ENCODE results near the gene ZSCAN22. TPM values are rescaled to one million over a fixed set of nuclear protein-coding genes. Genes with fewer than 3 reads are reported as not detected.

The ZSCAN22 gene
- total RNA-seq, 5 donors from 2014 or later (not counting 1 experiment from before 2014, with no cell fraction given), result 1.9 to 6.9 (median 6.2) TPM

DNA sequence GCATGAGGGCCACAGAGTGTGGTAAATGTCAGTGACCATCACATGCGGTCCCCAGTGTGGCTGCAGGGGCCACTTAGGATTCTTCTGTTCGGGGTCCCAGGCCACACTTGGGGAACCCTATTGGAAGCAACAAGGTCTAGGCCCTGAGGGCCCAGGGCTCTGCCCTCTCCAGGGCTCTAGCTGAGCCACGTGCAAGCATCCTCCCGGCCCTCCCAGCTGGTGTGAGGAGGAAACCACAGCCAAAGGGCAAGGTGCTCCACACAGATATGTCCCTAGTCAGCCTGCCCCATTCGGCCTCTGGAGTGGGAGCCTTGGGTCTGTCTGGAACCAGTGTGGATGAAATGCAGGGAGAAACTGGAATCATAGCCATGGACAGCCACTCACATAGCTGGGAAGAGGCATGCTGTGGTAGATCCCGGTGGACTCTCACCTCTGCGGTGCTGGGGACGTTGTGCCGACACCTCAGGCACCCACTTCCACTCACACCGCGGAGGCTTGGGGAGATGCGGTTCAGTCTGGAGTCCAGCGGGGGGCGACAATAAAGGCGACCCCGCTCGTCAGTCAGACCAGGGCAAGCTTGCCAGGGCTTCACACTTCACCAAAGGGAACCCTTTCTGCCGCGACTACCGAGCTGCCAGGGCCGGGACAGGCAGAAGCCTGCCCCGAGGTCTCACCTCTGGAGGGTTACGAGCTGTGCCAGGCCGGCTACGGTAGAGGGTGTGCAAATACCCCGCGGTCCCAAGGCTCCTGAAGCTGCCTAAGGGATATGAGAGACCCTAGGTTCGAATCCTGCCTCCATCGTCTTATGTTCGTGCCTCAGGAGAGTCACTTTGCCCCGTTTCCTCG lies 40.0 kb downstream of the ZSCAN22 start:
- WGBS (ENCODE audit: insufficient coverage), result 90% methylated on average over 23 of the region's 32 CpGs
- ChIA-PET CTCF (no interaction called here), POLR2A (no interaction called here)
- H3K36me3 Mint-ChIP-seq, result no peaks in the 10 kb centered on the region
- no peak overlapping the region for H3K4me3 Mint-ChIP-seq
- Histone ChIP-seq H3K27me3 (replicated peaks in 1 of 2; ENCODE audit: control insufficient read depth in 2 of 2, extremely low read depth in 1 of 2, insufficient read depth in 2 of 2, low read length in 1 of 2) (peaks cover 0 to 3% of the 10 kb centered on the region in 2 experiments), H3K4me3 (ENCODE audit: control insufficient read depth in 1 of 2, extremely low read depth in 1 of 2, low read length in 1 of 2) (no peak overlapping the region), H3K27ac (ENCODE audit: low read length) (no peak overlapping the region), H3K9me3 (no peaks in the 10 kb centered on the region), H3K4me1 (ENCODE audit: control insufficient read depth in 1 of 2, extremely low read depth in 1 of 2, insufficient read depth in 2 of 2, low read length in 2 of 2) (peaks cover 0 to 18% of the 10 kb centered on the region in 2 experiments), H3K36me3 (ENCODE audit: control insufficient read depth in 2 of 2, extremely low read depth in 1 of 2, insufficient read depth in 1 of 2, low read length in 1 of 2) (no peaks in the 10 kb centered on the region)
- H3K27ac Mint-ChIP-seq, result no peak overlapping the region
- H3K27me3 Mint-ChIP-seq, result no peaks in the 10 kb centered on the region
- H3K4me1 Mint-ChIP-seq, result peaks cover 8 to 9% (median 9%) of the 10 kb centered on the region in 3 donors
- H3K9me3 Mint-ChIP-seq, result no peaks in the 10 kb centered on the region
- no peak for ATAC-seq (replicated peaks in 1 of 4)
- DNase-seq, result no peak

DNA sequence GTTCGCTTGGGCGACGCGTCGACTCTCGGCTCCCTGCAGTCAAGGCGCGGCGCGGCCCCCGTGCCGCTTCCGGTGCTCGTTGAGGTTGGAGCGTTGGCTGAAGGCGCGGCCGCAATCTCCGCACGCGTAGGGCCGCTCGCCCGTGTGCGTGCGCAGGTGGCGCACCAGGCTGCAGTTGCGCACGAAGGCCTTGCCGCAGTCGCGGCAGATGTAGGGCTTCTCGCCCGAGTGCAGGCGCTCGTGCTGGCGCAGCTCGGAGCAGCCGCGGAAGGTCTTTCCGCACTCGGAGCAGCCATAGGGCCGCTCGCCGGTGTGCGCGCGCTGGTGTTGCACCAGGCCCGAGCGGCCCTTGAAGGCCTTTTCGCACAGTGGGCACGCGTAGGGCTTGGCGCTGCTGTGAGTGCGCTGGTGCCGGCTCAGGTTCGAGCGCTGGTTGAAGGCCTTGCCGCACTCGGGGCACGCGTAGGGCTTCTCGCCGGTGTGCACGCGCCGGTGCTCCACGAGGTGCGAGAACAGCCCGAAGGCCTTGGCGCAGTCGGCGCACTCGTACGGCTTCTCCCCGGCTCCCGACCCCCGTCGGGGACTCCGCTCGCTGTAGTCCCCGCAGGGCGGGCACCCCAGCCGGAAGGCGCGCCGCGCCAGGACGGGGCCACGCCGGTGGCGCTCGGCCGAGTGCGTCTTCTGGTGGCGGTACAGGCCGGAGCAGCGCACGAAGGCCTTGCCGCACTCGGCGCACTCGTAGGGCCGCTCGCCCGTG lies 41.1 kb downstream of the ZSCAN22 start:
- Histone ChIP-seq H3K27me3 (replicated peaks in 1 of 2; ENCODE audit: control insufficient read depth in 2 of 2, extremely low read depth in 1 of 2, insufficient read depth in 2 of 2, low read length in 1 of 2) (no peaks in the 10 kb centered on the region), H3K4me1 (ENCODE audit: control insufficient read depth in 1 of 2, extremely low read depth in 1 of 2, insufficient read depth in 2 of 2, low read length in 2 of 2) (peaks cover 0 to 11% of the 10 kb centered on the region in 2 experiments), H3K27ac (ENCODE audit: low read length) (no peak overlapping the region), H3K9me3 (no peaks in the 10 kb centered on the region), H3K36me3 (ENCODE audit: control insufficient read depth in 2 of 2, extremely low read depth in 1 of 2, insufficient read depth in 1 of 2, low read length in 1 of 2) (no peaks in the 10 kb centered on the region), H3K4me3 (ENCODE audit: control insufficient read depth in 1 of 2, extremely low read depth in 1 of 2, low read length in 1 of 2) (no peak overlapping the region)
- DNase-seq (no peak), ATAC-seq (replicated peaks in 1 of 4) (no peak)
- H3K4me3 Mint-ChIP-seq, result no peak overlapping the region
- ChIA-PET POLR2A (no interaction called here), CTCF (no interaction called here)
- H3K27me3 Mint-ChIP-seq, result no peaks in the 10 kb centered on the region
- WGBS (ENCODE audit: insufficient coverage), result 98% methylated on average over 105 of the region's 106 CpGs
- H3K4me1 Mint-ChIP-seq, result peaks cover 1 to 2% (median 1%) of the 10 kb centered on the region in 3 donors
- no peak overlapping the region for H3K27ac Mint-ChIP-seq
- H3K9me3 Mint-ChIP-seq, result no peaks in the 10 kb centered on the region
- no peaks in the 10 kb centered on the region for H3K36me3 Mint-ChIP-seq

DNA sequence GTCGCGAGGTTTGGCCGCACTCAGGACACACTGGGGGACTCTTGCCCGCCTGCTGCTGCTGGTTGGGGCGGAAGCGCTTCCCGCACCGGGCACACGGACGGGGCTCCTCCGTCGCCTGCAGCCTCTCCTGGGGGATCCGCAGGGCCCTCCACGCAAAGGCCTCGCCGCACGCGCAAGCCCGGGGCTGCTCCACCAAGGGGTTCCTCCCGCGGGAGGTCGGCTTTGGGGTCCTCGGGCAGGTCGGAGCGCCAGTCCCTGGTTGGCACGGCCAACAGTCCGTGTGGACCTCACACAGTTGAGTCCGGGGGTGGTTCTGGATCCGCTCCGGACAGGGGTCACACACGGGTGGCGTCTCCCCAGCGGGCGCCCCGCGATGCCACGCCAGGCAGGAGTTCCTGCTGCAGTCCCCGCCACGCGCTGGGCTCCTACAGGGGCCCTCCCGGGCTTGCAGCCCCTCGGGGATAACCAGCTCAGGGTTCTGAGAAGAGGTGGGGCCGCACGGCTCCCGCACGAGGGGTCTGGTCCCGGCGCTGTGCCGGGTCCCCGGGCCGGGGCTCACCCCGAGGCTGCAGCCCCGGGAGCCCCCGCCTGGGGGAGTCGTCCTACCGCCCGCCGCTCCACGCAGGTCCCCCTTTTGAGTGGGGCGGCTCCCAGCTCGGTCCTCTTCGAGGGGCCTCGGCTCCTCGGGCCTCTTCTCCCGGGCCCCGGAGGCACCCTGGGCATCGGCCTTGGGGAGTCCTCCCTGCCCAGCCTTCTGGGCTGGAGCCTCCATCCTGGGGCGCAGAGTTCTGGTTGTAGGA lies 42.0 kb downstream of the ZSCAN22 start:
- ChIA-PET POLR2A (no interaction called here), CTCF (no interaction called here)
- no peaks in the 10 kb centered on the region for H3K9me3 Mint-ChIP-seq

DNA sequence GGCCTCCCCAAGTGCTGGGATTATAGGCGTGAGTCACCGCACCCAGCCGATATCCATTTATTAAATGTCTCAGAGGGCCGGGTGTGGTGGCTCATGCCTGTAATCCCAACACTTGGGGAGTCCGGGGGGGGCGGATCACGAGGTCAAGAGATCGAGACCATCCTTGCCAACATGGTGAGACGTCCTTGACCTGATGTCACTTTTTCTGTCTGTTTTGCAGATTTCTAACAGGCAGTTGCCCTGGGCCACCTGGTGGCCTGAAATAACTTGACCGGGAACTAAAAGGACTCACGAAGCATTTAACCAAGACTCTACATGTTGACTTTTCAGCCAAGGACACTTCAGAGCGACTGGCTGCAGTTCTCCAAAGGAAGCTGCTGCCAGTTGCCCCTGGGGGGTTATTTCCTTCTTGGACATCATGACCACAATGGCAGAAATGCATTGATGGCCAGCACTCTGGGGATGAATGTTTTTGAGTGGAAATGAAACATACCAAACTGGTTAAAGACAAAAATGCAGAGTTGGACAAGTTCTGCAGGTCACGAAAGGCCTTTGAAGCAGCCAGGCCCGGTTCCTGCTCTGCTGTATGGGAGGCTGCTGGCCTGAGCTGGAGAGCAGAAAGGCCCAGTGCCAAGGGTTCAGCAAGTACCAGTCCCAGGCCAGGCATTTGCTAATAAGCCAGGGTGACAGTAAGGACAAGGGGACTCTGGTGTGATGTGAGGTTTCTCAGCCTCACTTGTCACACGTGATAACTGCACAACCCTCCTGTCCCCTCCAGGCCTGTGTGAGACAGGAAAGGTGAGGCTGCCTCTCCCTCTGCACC lies 45.7 kb downstream of the ZSCAN22 start:
- Mint-ChIP-seq H3K36me3 (no peaks in the 10 kb centered on the region), H3K27me3 (no peaks in the 10 kb centered on the region), H3K27ac (no peak overlapping the region), H3K9me3 (no peaks in the 10 kb centered on the region), H3K4me3 (no peak overlapping the region), H3K4me1 (no peaks in the 10 kb centered on the region)
- H3K27me3 ChIP-seq (replicated peaks in 1 of 2; ENCODE audit: control insufficient read depth in 2 of 2, extremely low read depth in 1 of 2, insufficient read depth in 2 of 2, low read length in 1 of 2), result no peaks in the 10 kb centered on the region
- H3K27ac ChIP-seq (ENCODE audit: low read length), result no peak overlapping the region
- no peak overlapping the region for H3K4me3 ChIP-seq (ENCODE audit: control insufficient read depth in 1 of 2, extremely low read depth in 1 of 2, low read length in 1 of 2)
- no peaks in the 10 kb centered on the region for H3K36me3 ChIP-seq (ENCODE audit: control insufficient read depth in 2 of 2, extremely low read depth in 1 of 2, insufficient read depth in 1 of 2, low read length in 1 of 2)
- no peaks in the 10 kb centered on the region for H3K4me1 ChIP-seq (ENCODE audit: control insufficient read depth in 1 of 2, extremely low read depth in 1 of 2, insufficient read depth in 2 of 2, low read length in 2 of 2)
- CTCF ChIA-PET, result no interaction called here
- H3K9me3 ChIP-seq, result no peaks in the 10 kb centered on the region
- DNase-seq (no peak), ATAC-seq (replicated peaks in 1 of 4) (no peak)
- POLR2A ChIA-PET, result no interaction called here
- 92% methylated on average over 14 of the region's 15 CpGs for WGBS (ENCODE audit: insufficient coverage)

More for the DNA sequence above, 42.0 kb downstream of the ZSCAN22 start:
- Histone ChIP-seq H3K27me3 (replicated peaks in 1 of 2; ENCODE audit: control insufficient read depth in 2 of 2, extremely low read depth in 1 of 2, insufficient read depth in 2 of 2, low read length in 1 of 2) (no peaks in the 10 kb centered on the region), H3K4me1 (ENCODE audit: control insufficient read depth in 1 of 2, extremely low read depth in 1 of 2, insufficient read depth in 2 of 2, low read length in 2 of 2) (peaks cover 0 to 2% of the 10 kb centered on the region in 2 experiments), H3K27ac (ENCODE audit: low read length) (no peak overlapping the region), H3K36me3 (ENCODE audit: control insufficient read depth in 2 of 2, extremely low read depth in 1 of 2, insufficient read depth in 1 of 2, low read length in 1 of 2) (no peaks in the 10 kb centered on the region), H3K9me3 (no peaks in the 10 kb centered on the region), H3K4me3 (ENCODE audit: control insufficient read depth in 1 of 2, extremely low read depth in 1 of 2, low read length in 1 of 2) (no peak overlapping the region)
- Mint-ChIP-seq H3K27me3 (no peaks in the 10 kb centered on the region), H3K4me1 (no peaks in the 10 kb centered on the region), H3K36me3 (no peaks in the 10 kb centered on the region), H3K4me3 (no peak overlapping the region), H3K27ac (no peak overlapping the region)
- 96% methylated on average over 47 of the region's 68 CpGs for WGBS (ENCODE audit: insufficient coverage)
- DNase-seq, result no peak
- no peak for ATAC-seq (replicated peaks in 1 of 4)

DNA sequence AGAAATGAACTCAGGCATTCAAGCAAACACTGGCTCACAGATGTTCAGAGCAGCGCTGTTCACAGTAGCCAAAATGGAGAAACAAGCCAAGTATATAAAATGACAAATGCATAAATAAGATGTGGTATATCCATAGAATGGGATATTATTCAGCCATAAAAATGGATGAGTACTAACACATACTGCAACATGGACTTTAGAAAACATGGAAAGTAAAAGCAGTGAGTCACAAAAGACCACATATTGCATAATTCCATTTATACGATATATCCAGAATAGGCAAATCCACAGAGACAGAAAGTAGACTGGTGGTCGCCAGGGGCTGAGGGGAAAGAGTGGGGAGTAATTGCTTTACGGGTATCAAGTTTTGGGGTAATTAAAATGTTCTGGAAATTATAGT lies 47.4 kb downstream of the ZSCAN22 start:
- no peaks in the 10 kb centered on the region for H3K36me3 ChIP-seq (ENCODE audit: control insufficient read depth in 2 of 2, extremely low read depth in 1 of 2, insufficient read depth in 1 of 2, low read length in 1 of 2)
- Mint-ChIP-seq H3K27ac (no peak overlapping the region), H3K36me3 (no peaks in the 10 kb centered on the region), H3K27me3 (no peaks in the 10 kb centered on the region), H3K4me3 (no peak overlapping the region), H3K4me1 (peaks cover 0 to 5% (median 0%) of the 10 kb centered on the region in 3 donors), H3K9me3 (no peaks in the 10 kb centered on the region)
- ATAC-seq (replicated peaks in 1 of 4), result no peak
- no peaks in the 10 kb centered on the region for H3K9me3 ChIP-seq
- no CpG with 5 or more reads among the region's 4 CpGs for WGBS (ENCODE audit: insufficient coverage)
- no peak overlapping the region for H3K4me3 ChIP-seq (ENCODE audit: control insufficient read depth in 1 of 2, extremely low read depth in 1 of 2, low read length in 1 of 2)
- CTCF ChIA-PET, result no interaction called here
- DNase-seq, result no peak
- POLR2A ChIA-PET, result no interaction called here
- no peak overlapping the region for H3K27ac ChIP-seq (ENCODE audit: low read length)
- no peaks in the 10 kb centered on the region for H3K27me3 ChIP-seq (replicated peaks in 1 of 2; ENCODE audit: control insufficient read depth in 2 of 2, extremely low read depth in 1 of 2, insufficient read depth in 2 of 2, low read length in 1 of 2)
- H3K4me1 ChIP-seq (ENCODE audit: control insufficient read depth in 1 of 2, extremely low read depth in 1 of 2, insufficient read depth in 2 of 2, low read length in 2 of 2), result peaks cover 0 to 2% of the 10 kb centered on the region in 2 experiments

Data from T-cell (primary cell).